PC-3 (cell line): ENCODE data around the gene CD164L2. TPM values are rescaled to one million over a fixed set of nuclear protein-coding genes. Genes with fewer than 3 reads are reported as not detected.

ENCODE experiments used
- ATAC-seq: fragments of 200-7000 bp; cut with Tn5 transposase; 2 replicates; pipeline ENCODE4 v1.9.1; 2020; ENCODE audit warnings: mild to moderate bottlenecking, moderate library complexity
- BruUV-seq: library from RNA; stranded (reverse); fragments of 400-500 nt; replicated peaks from 2 replicates; lab custom pipeline; 2021; lab: Mats Ljungman, UMichigan
- CTCF ChIA-PET: fragments of 300-600 bp; sonication (Branson Sonifier 250); formaldehyde crosslinking; loops from one replicate; lab custom pipeline; 2022; ENCODE audit warnings: antibody characterized with exemption; lab: Charles Lee
- POLR2A ChIA-PET: fragments of 300-600 bp; sonication (Branson Sonifier 250); formaldehyde crosslinking; loops from one replicate; lab custom pipeline; 2022; ENCODE audit warnings: antibody characterized with exemption; ENCODE audit not compliant: unreplicated experiment; lab: Charles Lee
- DNase-seq: peaks from one replicate; pipeline ENCODE4 v3.0.0-alpha.2; 2015
- H2AFZ ChIP-seq: fragments of 300-600 bp; sonication (generic); 2 replicates; pipeline ENCODE4 v1.6.0; 2016; ENCODE audit warnings: antibody characterized with exemption, low read length
- H3F3A ChIP-seq: fragments of 300-600 bp; sonication (generic); one replicate; pipeline ENCODE4 v1.6.0; 2017; ENCODE audit warnings: antibody characterized with exemption, low read length, control low read depth, mild to moderate bottlenecking; ENCODE audit not compliant: unreplicated experiment
- H3K27ac ChIP-seq: fragments of 300-600 bp; sonication (generic); 2 replicates; pipeline ENCODE4 v1.5.1; 2016; ENCODE audit warnings: mild to moderate bottlenecking, low read length
- H3K27me3 ChIP-seq: fragments of 300-600 bp; sonication (generic); 2 replicates; pipeline ENCODE4 v1.6.1; 2016; ENCODE audit warnings: low read length, mixed read lengths
- H3K36me3 ChIP-seq: fragments of 300-600 bp; sonication (generic); 2 replicates; pipeline ENCODE4 v1.6.1; 2016; ENCODE audit warnings: low read depth, mixed run types, low read length, mixed read lengths
- H3K4me1 ChIP-seq: fragments of 300-600 bp; sonication (generic); 2 replicates; pipeline ENCODE4 v1.5.1; 2016; ENCODE audit warnings: low read length; ENCODE audit not compliant: insufficient read depth
- H3K4me2 ChIP-seq: fragments of 300-600 bp; sonication (generic); 2 replicates; pipeline ENCODE4 v1.6.0; 2016; ENCODE audit warnings: low read length
- H3K4me3 ChIP-seq: fragments of 300-600 bp; sonication (generic); 2 replicates; pipeline ENCODE4 v1.5.1; 2016; ENCODE audit warnings: mild to moderate bottlenecking, low read length, mixed read lengths
- H3K79me2 ChIP-seq: fragments of 300-600 bp; sonication (generic); 2 replicates; pipeline ENCODE4 v1.6.1; 2017; ENCODE audit warnings: low read length, mixed read lengths
- H3K9ac ChIP-seq: fragments of 300-600 bp; sonication (generic); 2 replicates; pipeline ENCODE4 v1.6.0; 2016; ENCODE audit warnings: mild to moderate bottlenecking, low read length
- H3K9me2 ChIP-seq: fragments of 300-600 bp; sonication (generic); replicated peaks from 2 replicates; pipeline ENCODE4 v1.6.1; 2016; ENCODE audit warnings: mixed run types, low read length, mixed read lengths
- H3K9me3 ChIP-seq: fragments of 300-600 bp; sonication (generic); 2 replicates; pipeline ENCODE4 v1.6.1; 2016; ENCODE audit warnings: low read length, mixed read lengths
- H4K20me1 ChIP-seq: fragments of 300-600 bp; sonication (generic); 2 replicates; pipeline ENCODE4 v1.6.1; 2016; ENCODE audit warnings: low read length, mixed read lengths
- EZH2 ChIP-seq: fragments of 300-600 bp; sonication (generic); IDR thresholded peaks from one replicate; pipeline ENCODE4 v1.6.1; 2017; ENCODE audit warnings: antibody characterized with exemption, mild to moderate bottlenecking, low read length; ENCODE audit not compliant: unreplicated experiment
- EZH2phosphoT487 ChIP-seq: fragments of 300-600 bp; sonication (generic); IDR thresholded peaks from 2 replicates; pipeline ENCODE4 v1.6.1; 2018; ENCODE audit warnings: mild to moderate bottlenecking, antibody characterized with exemption, low read length, borderline replicate concordance
- intact Hi-C: fragments of 100-400 bp; cut with micrococcal nuclease; formaldehyde crosslinking; loops from 2 replicates; pipeline ENCODE4 v1.9.0; 2023
- total RNA-seq: library from RNA; depleted of rRNA; stranded (reverse); fragments of >200 nt; gene quantifications from 2 replicates; pipeline ENCODE4 v1.2.3, GENCODE V29; 2014
- TF ChIP-seq, protein P1 (sequence below): fragments of 300-600 bp; sonication (generic); conservative IDR thresholded peaks from 2 replicates; pipeline ENCODE4 v1.5.1; 2017; ENCODE audit warnings: antibody characterized with exemption, low read depth, mild to moderate bottlenecking, low read length

CD164L2 gene
- total RNA-seq, 1 experiment from 2014 or later, result 0.47 TPM

DNA sequence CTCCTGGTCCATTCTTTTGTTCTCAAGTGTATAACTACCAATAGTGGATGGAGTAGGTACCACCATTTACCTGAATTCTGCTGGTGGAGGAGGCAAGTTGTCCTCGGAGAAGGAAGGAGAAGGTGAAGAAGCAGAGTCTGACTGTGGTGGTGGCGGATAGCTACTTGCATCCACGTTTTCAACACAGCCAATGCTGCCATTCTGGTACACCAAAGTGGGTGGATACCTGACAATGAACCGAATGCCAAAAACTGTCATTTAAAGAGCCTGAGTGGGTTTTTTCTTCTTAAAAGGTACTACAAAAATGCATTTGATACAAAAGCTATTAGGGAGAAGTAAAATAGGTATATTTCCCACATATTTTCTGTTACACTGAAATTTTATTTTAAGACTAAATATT is 29.4 kb upstream of the CD164L2 start:
- intact Hi-C loops, result loop anchor here (10.0 kb wide), 1 partner anchor 142 kb away; no protein-coding TSS in a partner anchor
- ChIA-PET POLR2A (no interaction called here), CTCF (no interaction called here)
- Histone ChIP-seq H3K27me3 (no peaks in the 10 kb centered on the region), H3K9me2 (no peaks in the 10 kb centered on the region), H3K4me2 (no peak overlapping the region), H3K4me1 (no peaks in the 10 kb centered on the region), H3F3A (no peaks in the 10 kb centered on the region), H3K9ac (no peak overlapping the region), H4K20me1 (no peaks in the 10 kb centered on the region), H3K79me2 (no peaks in the 10 kb centered on the region; the same call in 1 of the 2 replicates), H3K9me3 (no peaks in the 10 kb centered on the region), H3K27ac (no peak overlapping the region), H3K36me3 (peaks cover 82% of the 10 kb centered on the region), H2AFZ (no peak overlapping the region), H3K4me3 (no peak overlapping the region)
- no TSS peak for BruUV-seq
- TF ChIP-seq, protein P1, sequence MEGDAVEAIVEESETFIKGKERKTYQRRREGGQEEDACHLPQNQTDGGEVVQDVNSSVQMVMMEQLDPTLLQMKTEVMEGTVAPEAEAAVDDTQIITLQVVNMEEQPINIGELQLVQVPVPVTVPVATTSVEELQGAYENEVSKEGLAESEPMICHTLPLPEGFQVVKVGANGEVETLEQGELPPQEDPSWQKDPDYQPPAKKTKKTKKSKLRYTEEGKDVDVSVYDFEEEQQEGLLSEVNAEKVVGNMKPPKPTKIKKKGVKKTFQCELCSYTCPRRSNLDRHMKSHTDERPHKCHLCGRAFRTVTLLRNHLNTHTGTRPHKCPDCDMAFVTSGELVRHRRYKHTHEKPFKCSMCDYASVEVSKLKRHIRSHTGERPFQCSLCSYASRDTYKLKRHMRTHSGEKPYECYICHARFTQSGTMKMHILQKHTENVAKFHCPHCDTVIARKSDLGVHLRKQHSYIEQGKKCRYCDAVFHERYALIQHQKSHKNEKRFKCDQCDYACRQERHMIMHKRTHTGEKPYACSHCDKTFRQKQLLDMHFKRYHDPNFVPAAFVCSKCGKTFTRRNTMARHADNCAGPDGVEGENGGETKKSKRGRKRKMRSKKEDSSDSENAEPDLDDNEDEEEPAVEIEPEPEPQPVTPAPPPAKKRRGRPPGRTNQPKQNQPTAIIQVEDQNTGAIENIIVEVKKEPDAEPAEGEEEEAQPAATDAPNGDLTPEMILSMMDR, result no peak
- no peak for TF ChIP-seq EZH2phosphoT487
- ATAC-seq, result no peak
- no peak for DNase-seq

DNA sequence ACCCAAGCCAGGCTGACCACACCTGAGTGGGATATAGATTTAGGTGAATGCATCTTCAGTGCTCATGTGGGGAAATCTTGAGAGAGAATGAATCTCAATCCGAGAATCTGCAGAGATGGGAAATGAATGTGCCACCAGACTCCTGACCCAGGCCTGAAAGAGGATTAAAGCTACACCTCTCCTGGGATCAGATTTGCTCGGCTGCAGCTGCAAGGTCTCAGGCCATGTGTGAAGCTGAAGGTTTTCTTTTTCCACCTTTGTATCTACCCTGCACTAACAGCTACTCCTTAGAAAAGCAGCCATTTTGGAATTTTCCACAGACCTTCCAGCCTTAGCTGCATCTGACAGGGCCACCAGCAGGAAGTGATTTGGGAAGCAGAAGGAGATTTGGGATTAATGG is 27.6 kb upstream of the CD164L2 start:
- H3K27me3 ChIP-seq, result no peaks in the 10 kb centered on the region
- peaks cover 68% of the 10 kb centered on the region for H3K36me3 ChIP-seq
- H3K79me2 ChIP-seq, result no peaks in the 10 kb centered on the region
- no TSS peak for BruUV-seq
- no peaks in the 10 kb centered on the region for H3F3A ChIP-seq
- no peaks in the 10 kb centered on the region for H4K20me1 ChIP-seq
- H3K9ac ChIP-seq, result no peak overlapping the region
- no peaks in the 10 kb centered on the region for H3K4me1 ChIP-seq
- H3K4me2 ChIP-seq, result no peak overlapping the region
- no peak overlapping the region for H3K27ac ChIP-seq
- no peak overlapping the region for H3K4me3 ChIP-seq
- H3K9me3 ChIP-seq, result no peaks in the 10 kb centered on the region
- H2AFZ ChIP-seq, result no peak overlapping the region
- TF ChIP-seq, protein P1, result no peak
- ChIA-PET CTCF (interaction anchor here (0.5 to 0.6 kb wide), 2 partner anchors 80 to 194 kb away, joined by 4 to 7 read pairs; partner anchors contain the start of gene AHDC1), POLR2A (no interaction called here)
- H3K9me2 ChIP-seq, result no peaks in the 10 kb centered on the region
- ATAC-seq, result no peak
- intact Hi-C loops, result loop anchor here (10.0 kb wide), 1 partner anchor 144 kb away; no protein-coding TSS in a partner anchor
- DNase-seq, result no peak

DNA sequence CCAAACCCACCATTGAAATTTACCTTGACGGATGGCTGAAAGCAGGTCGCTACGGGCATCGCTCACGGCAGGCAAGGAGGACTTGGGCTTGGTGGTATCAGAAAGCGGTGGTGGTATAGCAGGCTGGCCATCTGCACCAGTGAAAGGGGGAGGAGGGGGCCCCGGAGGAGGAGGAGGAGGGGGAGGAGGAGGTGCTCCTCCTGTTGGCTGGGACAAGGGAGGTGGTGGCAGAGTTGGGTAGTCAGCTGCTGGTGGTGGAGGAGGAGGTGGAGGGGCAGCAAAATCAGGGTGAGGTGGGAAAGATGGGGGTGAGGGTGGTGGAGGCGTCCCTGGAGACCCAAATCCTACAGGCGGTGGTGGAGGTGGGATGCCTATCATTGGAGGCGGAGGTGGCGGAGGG is 26.5 kb upstream of the CD164L2 start:
- Histone ChIP-seq H3K9ac (no peak overlapping the region), H3K36me3 (peaks cover 58% of the 10 kb centered on the region), H3K4me2 (no peak overlapping the region), H4K20me1 (no peaks in the 10 kb centered on the region), H3K4me1 (no peaks in the 10 kb centered on the region), H3K27ac (no peak overlapping the region), H2AFZ (no peak overlapping the region), H3K9me3 (no peaks in the 10 kb centered on the region), H3K4me3 (no peak overlapping the region), H3K9me2 (no peaks in the 10 kb centered on the region), H3F3A (no peaks in the 10 kb centered on the region), H3K79me2 (no peaks in the 10 kb centered on the region), H3K27me3 (no peaks in the 10 kb centered on the region)
- intact Hi-C loops, result loop anchor here (10.0 kb wide), 1 partner anchor 145 kb away; no protein-coding TSS in a partner anchor
- CTCF ChIA-PET, result no interaction called here
- POLR2A ChIA-PET, result no interaction called here
- ATAC-seq, result no peak
- DNase-seq, result no peak
- no TSS peak for BruUV-seq
- no peak for TF ChIP-seq EZH2phosphoT487
- TF ChIP-seq, protein P1, result no peak
- TF ChIP-seq EZH2, result no peak
